Activated CD4-positive, alpha-beta T cell treated with anti-CD3 and anti-CD28 coated beads, Interleukin-2, amount 50 U/mL, for 48 hours (primary cell): ENCODE results near the gene PPP1R7.
"Not testable (repeated sequence)": the region's sequence is repeated elsewhere in the genome, so short reads cannot be mapped to it uniquely, and the experiment has no call there.

Source experiments
- DNase-seq, 2 experiments: peaks; one replicate each; pipeline ENCODE4 v3.0.0-alpha.2; 2020

Gene PPP1R7

DNA sequence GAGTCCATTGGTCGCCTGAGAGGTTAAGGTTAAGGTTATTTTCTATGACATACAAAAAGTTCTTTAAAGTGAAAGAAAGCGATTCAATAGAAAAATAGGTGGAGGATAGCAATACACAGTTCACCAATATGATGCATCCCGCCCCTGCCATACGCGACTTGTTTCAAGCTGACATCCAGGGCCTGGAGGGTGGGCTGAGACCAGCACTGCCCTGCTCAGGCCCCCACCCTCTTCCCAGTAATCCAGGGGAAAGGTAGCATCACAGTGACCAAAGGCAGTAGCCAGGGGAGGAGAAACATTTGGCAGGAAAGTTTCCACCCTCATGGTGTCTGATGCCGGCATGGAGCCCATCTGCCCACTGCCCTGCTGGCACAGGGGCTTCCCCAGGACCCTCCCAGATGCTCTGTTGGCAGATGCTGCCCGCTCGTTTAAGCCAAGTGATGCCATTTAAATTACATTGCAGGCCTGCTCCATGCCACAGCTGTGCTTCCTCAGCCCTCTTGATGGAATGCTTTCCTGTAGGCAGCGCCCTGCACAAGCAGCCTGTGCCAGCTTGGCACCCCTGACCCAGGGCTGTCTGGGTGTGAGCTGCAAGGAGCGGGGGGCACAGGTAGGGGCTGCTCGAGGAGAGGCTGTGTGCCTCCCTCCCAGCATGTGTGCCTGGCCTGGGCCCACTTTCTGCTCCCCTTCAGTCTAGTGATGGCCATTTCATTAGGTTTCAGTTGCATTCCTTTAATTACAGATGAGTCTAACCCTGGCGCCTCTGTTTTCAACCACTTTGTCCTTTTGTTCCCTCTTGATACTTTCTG is 27.5 kb downstream of the PPP1R7 start:
- DNase-seq = no peak

DNA sequence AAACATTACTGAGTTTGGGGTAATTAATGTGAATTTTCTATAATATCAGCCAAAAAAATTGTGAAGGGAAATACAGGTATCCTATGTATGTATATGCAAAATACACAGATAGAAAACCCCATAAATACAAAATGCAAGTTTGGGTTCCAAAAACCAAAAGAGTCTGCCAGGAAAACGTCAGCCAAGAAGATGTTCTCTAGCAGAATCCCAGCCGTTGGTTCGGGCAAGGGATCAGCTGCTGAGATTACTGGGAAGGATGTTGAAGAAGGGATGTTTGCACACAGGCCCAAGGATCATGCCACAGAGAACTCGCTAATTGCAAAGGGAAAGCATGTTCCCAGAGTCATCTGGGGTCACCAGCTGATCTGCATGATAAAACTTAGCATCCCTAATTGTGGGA is 28.7 kb downstream of the PPP1R7 start:
- no peak for DNase-seq

DNA sequence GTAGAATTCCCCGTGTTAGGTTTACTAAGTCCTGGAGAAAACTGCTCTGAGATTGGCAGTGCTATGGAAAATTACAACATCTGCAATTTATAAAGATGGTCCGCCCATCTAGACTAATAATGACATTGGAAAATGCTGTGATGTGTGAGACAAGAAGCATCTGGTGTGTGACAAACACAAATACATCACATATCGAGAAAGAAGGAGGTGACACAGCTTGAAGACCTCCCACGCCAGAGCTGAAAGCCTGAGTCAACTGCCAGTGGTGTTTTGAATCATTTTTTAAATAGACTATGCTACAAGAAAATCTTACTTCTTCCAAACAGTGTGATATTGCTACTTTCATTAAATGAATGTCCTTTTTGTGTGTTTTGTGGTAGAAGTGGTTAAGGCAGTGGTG is 29.6 kb downstream of the PPP1R7 start:
- DNase-seq = peak; percentile 44 to 61

GRCh38 chr2:241180495-241180894 is 30.2 kb downstream of the PPP1R7 start:
- DNase-seq = no peak

DNA sequence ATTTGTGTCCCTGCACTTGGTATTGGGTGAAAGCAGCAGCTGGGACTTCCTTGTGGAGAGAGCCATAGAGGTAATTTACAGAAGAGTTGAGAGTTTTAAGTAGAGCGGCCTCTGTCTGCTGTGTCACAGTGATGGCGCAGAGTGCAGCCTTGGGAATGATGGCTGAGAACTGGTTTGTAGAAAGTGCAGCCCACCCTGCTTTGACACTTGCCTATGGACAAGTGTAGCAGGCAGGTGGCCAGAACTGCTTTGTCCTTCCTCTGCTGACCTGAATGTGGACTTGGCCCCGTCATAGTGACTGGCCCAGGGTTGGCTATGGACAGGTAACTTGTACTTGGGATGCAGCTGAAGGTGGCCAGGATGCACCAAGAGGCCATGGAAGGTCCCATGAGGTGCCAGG is 31.9 kb downstream of the PPP1R7 start:
- no peak for DNase-seq

- DNase-seq = no peak
These were observed 32.4 kb downstream of the PPP1R7 start for GRCh38 chr2:241182531-241183133.

- DNase-seq = no peak
These were observed 33.0 kb downstream of the PPP1R7 start for GRCh38 chr2:241183221-241183620.

- DNase-seq = no peak
These were observed 34.6 kb downstream of the PPP1R7 start for GRCh38 chr2:241184901-241185300.

GRCh38 chr2:241185961-241186360 is 35.7 kb downstream of the PPP1R7 start:
- DNase-seq = no peak

DNA sequence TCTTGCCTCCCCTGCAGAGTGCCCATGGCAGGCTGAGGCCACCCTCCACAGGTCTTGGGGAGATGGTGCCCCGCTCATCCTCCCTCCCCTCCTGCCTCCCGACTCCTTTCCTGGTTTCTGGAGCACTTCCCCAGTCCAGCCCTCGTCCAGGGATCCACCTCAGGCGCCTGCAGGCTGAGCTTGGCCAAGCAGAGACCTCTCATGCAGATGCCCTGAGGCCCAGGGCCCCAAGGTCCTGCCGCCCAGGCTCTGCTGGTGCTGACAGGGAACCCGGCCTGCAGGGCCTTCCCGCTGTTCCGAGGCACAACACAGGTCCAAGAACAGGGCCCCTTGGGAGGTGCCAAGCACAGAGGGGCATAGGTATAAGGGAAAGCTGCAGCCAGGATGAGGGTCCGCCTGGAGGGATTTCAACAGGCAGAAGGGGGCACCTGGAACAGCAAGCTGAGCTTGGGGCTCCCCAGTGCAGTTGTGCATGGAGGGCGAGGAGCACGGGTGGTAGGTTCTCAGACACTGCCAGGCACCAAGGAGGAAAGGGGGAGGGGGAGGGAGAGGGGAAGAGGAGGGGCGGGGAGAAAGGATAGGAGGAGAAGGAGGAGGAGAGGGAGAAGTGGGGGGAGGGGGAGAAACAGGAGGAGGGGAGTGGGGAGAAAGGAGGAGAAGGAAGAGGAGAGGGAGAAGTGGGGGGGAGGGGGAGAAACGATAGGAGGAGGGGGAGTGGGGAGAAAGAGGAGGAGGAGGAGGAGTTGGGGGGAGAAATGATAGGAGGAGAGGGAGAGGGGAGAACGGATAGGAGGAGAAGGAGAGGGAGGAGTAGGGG is 37.0 kb downstream of the PPP1R7 start:
- no peak for DNase-seq

- DNase-seq = no peak
These were observed 37.6 kb downstream of the PPP1R7 start for GRCh38 chr2:241187918-241188234.

- DNase-seq = no peak
These were observed 38.3 kb downstream of the PPP1R7 start, which contains the start of gene ANO7 for GRCh38 chr2:241188361-241189092. Gene ANO7, plus strand, starts transcription at chr2:241188677. Its CDS starts 1,387 bp downstream, at chr2:241190064.

DNA sequence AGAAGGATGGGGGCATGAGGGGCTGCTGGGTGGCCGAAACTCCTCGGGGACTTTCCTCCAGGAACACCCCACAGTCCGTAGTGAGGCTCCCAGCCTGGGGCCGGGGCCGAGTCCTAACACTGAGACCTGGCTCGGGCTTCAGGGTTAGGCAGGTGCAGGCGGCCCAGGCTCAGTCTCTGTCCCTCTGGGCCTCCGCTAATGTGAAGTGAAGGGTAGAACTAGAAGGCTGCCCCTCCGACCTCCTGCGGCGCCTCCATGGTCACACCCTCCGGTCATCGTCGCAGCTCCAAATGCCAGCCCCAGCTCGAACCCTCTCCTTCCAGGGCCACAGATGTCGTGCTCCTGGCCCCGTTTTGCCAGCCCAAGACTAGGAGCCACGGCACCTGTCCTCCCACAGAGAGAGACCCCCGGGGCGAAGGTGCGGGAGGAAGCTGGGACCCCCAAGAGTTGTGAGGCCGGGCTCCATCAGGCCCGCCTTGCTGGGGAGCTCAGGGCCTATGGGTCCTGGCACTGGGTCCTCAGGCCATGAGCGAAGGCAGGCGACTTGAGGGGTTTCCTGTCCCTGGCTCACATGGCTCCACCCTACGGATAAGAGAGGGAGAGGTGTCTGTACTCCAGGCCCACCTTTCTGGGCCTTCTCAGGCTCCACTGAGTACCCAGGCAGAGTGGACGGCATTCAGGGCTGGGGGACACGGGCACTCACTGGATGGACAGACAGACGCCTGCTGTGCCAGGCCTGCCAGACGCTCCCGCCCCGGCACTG is 39.0 kb downstream of the PPP1R7 start:
- DNase-seq = no peak

- DNase-seq = no peak
These were observed 39.6 kb downstream of the PPP1R7 start for GRCh38 chr2:241189856-241190201.

- no peak for DNase-seq
These were observed 40.2 kb downstream of the PPP1R7 start for GRCh38 chr2:241190291-241190981.

- no peak for DNase-seq
These were observed 40.8 kb downstream of the PPP1R7 start for GRCh38 chr2:241191081-241191480.

GRCh38 chr2:241193271-241193670 is 43.0 kb downstream of the PPP1R7 start:
- DNase-seq = no peak

- no peak for DNase-seq
These were observed 44.5 kb downstream of the PPP1R7 start for GRCh38 chr2:241194811-241195210.

DNA sequence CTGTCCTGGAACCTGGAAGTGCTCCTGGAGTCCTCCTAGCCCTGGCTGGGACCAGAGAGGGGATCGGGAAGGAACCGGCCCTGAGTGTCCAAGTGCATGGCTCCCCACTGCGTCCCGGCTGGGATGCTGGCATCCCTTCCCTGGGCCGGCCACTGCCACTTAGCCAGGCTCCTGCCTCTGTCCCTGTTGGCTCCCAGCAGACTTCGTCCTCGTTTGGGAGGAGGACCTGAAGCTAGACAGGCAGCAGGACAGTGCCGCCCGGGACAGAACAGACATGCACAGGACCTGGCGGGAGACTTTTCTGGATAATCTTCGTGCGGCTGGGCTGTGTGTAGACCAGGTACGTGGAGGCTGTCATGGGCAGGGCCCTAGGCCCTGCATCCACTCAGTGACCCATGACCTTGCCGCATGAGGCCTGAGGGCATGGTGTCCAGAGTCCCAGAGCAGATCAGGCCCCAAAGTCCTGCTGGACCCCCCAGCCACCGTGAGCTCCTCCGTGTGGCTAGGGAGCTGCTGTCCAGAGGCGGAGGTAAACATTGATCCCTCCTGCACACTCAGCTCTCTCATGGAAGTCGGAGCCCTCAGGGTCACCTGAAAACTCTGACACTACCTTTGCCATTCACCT is 45.4 kb downstream of the PPP1R7 start:
- DNase-seq = no peak

- not testable (repeated sequence) for DNase-seq
These were observed 47.0 kb downstream of the PPP1R7 start for GRCh38 chr2:241197246-241197645.

GRCh38 chr2:241197947-241198346 is 47.7 kb downstream of the PPP1R7 start:
- no peak for DNase-seq
